Mucosa of rectum (tissue), 2 donors: ENCODE measurements around the gene NME4.
"Not testable (repeated sequence)": the region's sequence is repeated elsewhere in the genome, so short reads cannot be mapped to it uniquely, and the experiment has no call there.

Source experiments
- H3K27ac ChIP-seq, 2 donors: one replicate each; pipeline ENCODE4 v1.7.0; 2013; ENCODE audit warnings: inconsistent platforms in 2 of 2, low read depth in 2 of 2, low read length in 2 of 2
- H3K27me3 ChIP-seq, 2 donors: one replicate each; pipeline ENCODE4 v1.7.0; 2013; ENCODE audit warnings: low read length in 2 of 2; ENCODE audit not compliant: control insufficient read depth in 2 of 2, insufficient read depth in 2 of 2
- H3K36me3 ChIP-seq, 2 donors: one replicate each; pipeline ENCODE4 v1.7.0; 2013; ENCODE audit warnings: low read length in 2 of 2; ENCODE audit not compliant: control insufficient read depth in 2 of 2, insufficient read depth in 2 of 2
- H3K4me1 ChIP-seq, 2 donors: one replicate each; pipeline ENCODE4 v1.7.0; 2013; ENCODE audit warnings: low read length in 2 of 2, mild to moderate bottlenecking in 1 of 2; ENCODE audit not compliant: control insufficient read depth in 2 of 2, insufficient read depth in 2 of 2
- H3K4me3 ChIP-seq, 2 donors: one replicate each; pipeline ENCODE4 v1.7.0; 2013; ENCODE audit warnings: low read length in 2 of 2
- H3K9ac ChIP-seq, 2 donors: one replicate each; pipeline ENCODE4 v1.7.0; 2013; ENCODE audit warnings: low read length in 2 of 2, low read depth in 1 of 2, mild to moderate bottlenecking in 1 of 2
- H3K9me3 ChIP-seq, 2 donors: one replicate each; pipeline ENCODE4 v1.7.0; 2013; ENCODE audit warnings: low read length in 2 of 2; ENCODE audit not compliant: control insufficient read depth in 2 of 2
- donor health status: healthy.
- donor health status: Normal muscosa, but diverticular disease.

The NME4 gene

GRCh38 chr16:377419-377951 lies 19.5 kb upstream of the NME4 start:
- Histone ChIP-seq H3K36me3 (peaks cover 25 to 46% of the 10 kb centered on the region in 2 donors), H3K27me3 (no peaks in the 10 kb centered on the region), H3K9me3 (no peaks in the 10 kb centered on the region), H3K4me1 (peaks cover 17 to 24% of the 10 kb centered on the region in 2 donors), H3K4me3 (no peak overlapping the region), H3K9ac (no peak overlapping the region), H3K27ac (no peak overlapping the region)

GRCh38 chr16:378113-378820 lies 18.7 kb upstream of the NME4 start:
- peaks cover 22 to 38% of the 10 kb centered on the region in 2 donors for H3K36me3 ChIP-seq

GRCh38 chr16:378821-379182 lies 18.2 kb upstream of the NME4 start:
- Histone ChIP-seq H3K4me1 (peaks cover 26 to 35% of the 10 kb centered on the region in 2 donors), H3K27me3 (no peaks in the 10 kb centered on the region), H3K9me3 (no peaks in the 10 kb centered on the region), H3K4me3 (no peak overlapping the region), H3K9ac (peak overlapping the region in 1 of 2 donors; percentile 12), H3K27ac (peak overlapping the region in 1 of 2 donors; percentile 13), H3K36me3 (peaks cover 18 to 35% of the 10 kb centered on the region in 2 donors)

More at GRCh38 chr16:378113-378820, 18.7 kb upstream of the NME4 start:
- H3K9me3 ChIP-seq, H3K4me3 ChIP-seq, H3K27me3 ChIP-seq, H3K27ac ChIP-seq, H3K9ac ChIP-seq: not testable (repeated sequence)
- peaks cover 21 to 30% of the 10 kb centered on the region in 2 donors for H3K4me1 ChIP-seq

GRCh38 chr16:379183-379960 lies 17.6 kb upstream of the NME4 start:
- Histone ChIP-seq H3K4me1 (peaks cover 27 to 35% of the 10 kb centered on the region in 2 donors), H3K27me3 (no peaks in the 10 kb centered on the region)

GRCh38 chr16:379961-380761 lies 16.8 kb upstream of the NME4 start:
- H3K27ac ChIP-seq: peak overlapping the region; percentile 34 to 65

More at GRCh38 chr16:379183-379960, 17.6 kb upstream of the NME4 start:
- Histone ChIP-seq H3K4me3 (peak overlapping the region; percentile 26 to 31), H3K36me3 (peaks cover 14 to 30% of the 10 kb centered on the region in 2 donors), H3K27ac (peak overlapping the region; percentile 34 to 65), H3K9ac (peak overlapping the region; percentile 24 to 54), H3K9me3 (no peaks in the 10 kb centered on the region)

GRCh38 chr16:380762-381011 lies 16.3 kb upstream of the NME4 start:
- Histone ChIP-seq H3K9ac (peak overlapping the region; percentile 74 to 83), H3K4me3 (peak overlapping the region; percentile 73 to 76), H3K27ac (peak overlapping the region; percentile 63 to 71), H3K27me3 (no peaks in the 10 kb centered on the region), H3K36me3 (peaks cover 8 to 19% of the 10 kb centered on the region in 2 donors), H3K9me3 (no peaks in the 10 kb centered on the region), H3K4me1 (peaks cover 27 to 35% of the 10 kb centered on the region in 2 donors)

More at GRCh38 chr16:379961-380761, 16.8 kb upstream of the NME4 start:
- Histone ChIP-seq H3K9me3 (no peaks in the 10 kb centered on the region), H3K27me3 (no peaks in the 10 kb centered on the region), H3K4me1 (peaks cover 27 to 35% of the 10 kb centered on the region in 2 donors), H3K9ac (peak overlapping the region; percentile 24 to 54), H3K36me3 (peaks cover 8 to 22% of the 10 kb centered on the region in 2 donors), H3K4me3 (peak overlapping the region; percentile 26 to 76)

- H3K9me3 ChIP-seq: no peaks in the 10 kb centered on the region
- H3K36me3 ChIP-seq: peaks cover 5 to 14% of the 10 kb centered on the region in 2 donors
- peaks cover 27 to 35% of the 10 kb centered on the region in 2 donors for H3K4me1 ChIP-seq
- H3K27ac ChIP-seq: peak overlapping the region; percentile 63 to 71
- H3K4me3 ChIP-seq: peak overlapping the region; percentile 73 to 76
- H3K9ac ChIP-seq: peak overlapping the region; percentile 74 to 83
- H3K27me3 ChIP-seq: no peaks in the 10 kb centered on the region
These were observed 15.8 kb upstream of the NME4 start for GRCh38 chr16:381012-381788.

- peak within 1 kb of the TSS; percentile 76 to 83 for H3K9ac ChIP-seq
- no peaks in the 10 kb centered on the region for H3K9me3 ChIP-seq
- peaks cover 27 to 35% of the 10 kb centered on the region in 2 donors for H3K4me1 ChIP-seq
- H3K27me3 ChIP-seq: no peaks in the 10 kb centered on the region
- H3K27ac ChIP-seq: peak within 1 kb of the TSS; percentile 80 to 87
- peak within 1 kb of the TSS; percentile 84 to 89 for H3K4me3 ChIP-seq
- peaks cover 1 to 6% of the 10 kb centered on the region in 2 donors for H3K36me3 ChIP-seq
These were observed 14.9 kb upstream of the NME4 start, which contains the start of gene PGAP6 for GRCh38 chr16:381789-382717. TSS of gene PGAP6 (minus strand) at chr16:381978. CDS start at chr16:381821, 157 bp downstream.
